Activated T-helper 1 cell treated with anti-CD3 and anti-CD28 coated beads, Interleukin-12 subunit alpha, Interleukin-12 subunit beta, Interleukin-2, Interleukin-4 antibody, amounts not matched to agents 30 ng/mL and 10 ng/mL and 1 ng/mL, durations not matched to agents 14 hours and 24 hours and 36 hours (primary cell): ENCODE measurements around the gene CACNA1C. TPM values are rescaled to one million over a fixed set of nuclear protein-coding genes. Genes with fewer than 3 reads are reported as not detected.

Experiments used
- DNase-seq: peaks from one replicate; pipeline ENCODE4 v3.0.0; 2021; ENCODE audit warnings: low spot score
- H3K27ac Mint-ChIP-seq: one replicate; pipeline ENCODE4 v1.8.0; 2021; ENCODE audit warnings: mild to moderate bottlenecking, mixed read lengths
- H3K27me3 Mint-ChIP-seq: one replicate; pipeline ENCODE4 v1.8.0; 2022; ENCODE audit warnings: mild to moderate bottlenecking, moderate library complexity, mixed read lengths; ENCODE audit not compliant: insufficient read depth
- H3K36me3 Mint-ChIP-seq: one replicate; pipeline ENCODE4 v1.8.0; 2021; ENCODE audit warnings: low read depth, mixed read lengths
- H3K4me1 Mint-ChIP-seq: one replicate; pipeline ENCODE4 v1.8.0; 2021; ENCODE audit warnings: low read depth, mixed read lengths
- H3K4me3 Mint-ChIP-seq: one replicate; pipeline ENCODE4 v1.8.0; 2021; ENCODE audit warnings: mild to moderate bottlenecking, moderate library complexity, mixed read lengths
- H3K9me3 Mint-ChIP-seq: one replicate; pipeline ENCODE4 v1.8.0; 2021; ENCODE audit warnings: mixed read lengths
- intact Hi-C: fragments of 100-400 bp; cut with micrococcal nuclease; formaldehyde crosslinking; loops from one replicate; pipeline ENCODE4 v1.15.1; 2024
- total RNA-seq: library from RNA; stranded (reverse); gene quantifications from 2 replicates; pipeline ENCODE4 v1.2.3, GENCODE V29; 2022

Gene CACNA1C
- total RNA-seq, 1 donor from 2014 or later, result 0.18 TPM

- intact Hi-C loops, result no loop called here
- Mint-ChIP-seq H3K27me3 (peaks cover 12% of the 10 kb centered on the region), H3K4me1 (no peaks in the 10 kb centered on the region), H3K36me3 (no peaks in the 10 kb centered on the region), H3K4me3 (no peak overlapping the region), H3K27ac (no peak overlapping the region), H3K9me3 (no peaks in the 10 kb centered on the region)
- DNase-seq, result no peak
Observed at GRCh38 chr12:2405039-2405438, 352.3 kb downstream of the CACNA1C start.

- Mint-ChIP-seq H3K4me1 (no peaks in the 10 kb centered on the region), H3K27ac (no peak overlapping the region), H3K9me3 (no peaks in the 10 kb centered on the region), H3K36me3 (no peaks in the 10 kb centered on the region), H3K4me3 (no peak overlapping the region), H3K27me3 (peaks cover 7% of the 10 kb centered on the region)
- no peak for DNase-seq
- intact Hi-C loops, result no loop called here
Observed at GRCh38 chr12:2406903-2407302, 354.1 kb downstream of the CACNA1C start.

GRCh38 chr12:2408262-2408661 is 355.5 kb downstream of the CACNA1C start:
- Mint-ChIP-seq H3K4me1 (no peaks in the 10 kb centered on the region), H3K36me3 (no peaks in the 10 kb centered on the region), H3K27me3 (peaks cover 7% of the 10 kb centered on the region), H3K27ac (no peak overlapping the region), H3K9me3 (no peaks in the 10 kb centered on the region), H3K4me3 (no peak overlapping the region)
- no peak for DNase-seq
- intact Hi-C loops, result no loop called here

- Mint-ChIP-seq H3K36me3 (no peaks in the 10 kb centered on the region), H3K9me3 (no peaks in the 10 kb centered on the region), H3K27me3 (peaks cover 5% of the 10 kb centered on the region), H3K27ac (no peak overlapping the region), H3K4me3 (no peak overlapping the region), H3K4me1 (no peaks in the 10 kb centered on the region)
- intact Hi-C loops, result no loop called here
- no peak for DNase-seq
Observed at GRCh38 chr12:2409656-2410265, 357.0 kb downstream of the CACNA1C start.

- no peak overlapping the region for H3K4me3 Mint-ChIP-seq
- DNase-seq, result no peak
- peaks cover 8% of the 10 kb centered on the region for H3K27me3 Mint-ChIP-seq
- no peaks in the 10 kb centered on the region for H3K4me1 Mint-ChIP-seq
- no peaks in the 10 kb centered on the region for H3K36me3 Mint-ChIP-seq
- H3K9me3 Mint-ChIP-seq, result no peaks in the 10 kb centered on the region
- no peak overlapping the region for H3K27ac Mint-ChIP-seq
- intact Hi-C loops, result no loop called here
Observed at GRCh38 chr12:2410496-2410895, 357.7 kb downstream of the CACNA1C start.

GRCh38 chr12:2411011-2411410 is 358.2 kb downstream of the CACNA1C start:
- Mint-ChIP-seq H3K9me3 (no peaks in the 10 kb centered on the region), H3K4me1 (no peaks in the 10 kb centered on the region), H3K27me3 (peaks cover 8% of the 10 kb centered on the region), H3K4me3 (no peak overlapping the region), H3K27ac (no peak overlapping the region), H3K36me3 (no peaks in the 10 kb centered on the region)
- no peak for DNase-seq
- intact Hi-C loops, result no loop called here

GRCh38 chr12:2411616-2412304 is 359.0 kb downstream of the CACNA1C start:
- no peaks in the 10 kb centered on the region for H3K9me3 Mint-ChIP-seq
- intact Hi-C loops, result no loop called here
- no peak overlapping the region for H3K27ac Mint-ChIP-seq
- H3K4me1 Mint-ChIP-seq, result no peaks in the 10 kb centered on the region
- no peak overlapping the region for H3K4me3 Mint-ChIP-seq
- H3K27me3 Mint-ChIP-seq, result peaks cover 10% of the 10 kb centered on the region
- DNase-seq, result no peak
- no peaks in the 10 kb centered on the region for H3K36me3 Mint-ChIP-seq

GRCh38 chr12:2412305-2412643 is 359.5 kb downstream of the CACNA1C start:
- Mint-ChIP-seq H3K36me3 (no peaks in the 10 kb centered on the region), H3K4me1 (no peaks in the 10 kb centered on the region), H3K27ac (no peak overlapping the region), H3K9me3 (no peaks in the 10 kb centered on the region), H3K27me3 (peaks cover 10% of the 10 kb centered on the region), H3K4me3 (no peak overlapping the region)
- intact Hi-C loops, result no loop called here
- no peak for DNase-seq

GRCh38 chr12:2413301-2413700 is 360.5 kb downstream of the CACNA1C start:
- H3K27ac Mint-ChIP-seq, result no peak overlapping the region
- H3K9me3 Mint-ChIP-seq, result no peaks in the 10 kb centered on the region
- no peaks in the 10 kb centered on the region for H3K4me1 Mint-ChIP-seq
- no peak for DNase-seq
- no peaks in the 10 kb centered on the region for H3K36me3 Mint-ChIP-seq
- H3K4me3 Mint-ChIP-seq, result no peak overlapping the region
- peaks cover 10% of the 10 kb centered on the region for H3K27me3 Mint-ChIP-seq
- intact Hi-C loops, result no loop called here

GRCh38 chr12:2413999-2414792 is 361.4 kb downstream of the CACNA1C start:
- DNase-seq, result no peak

GRCh38 chr12:2414810-2415567 is 362.2 kb downstream of the CACNA1C start:
- Mint-ChIP-seq H3K4me1 (no peaks in the 10 kb centered on the region), H3K27me3 (peaks cover 8% of the 10 kb centered on the region), H3K4me3 (no peak overlapping the region), H3K9me3 (no peaks in the 10 kb centered on the region), H3K27ac (no peak overlapping the region), H3K36me3 (no peaks in the 10 kb centered on the region)
- no peak for DNase-seq
- intact Hi-C loops, result no loop called here

More at GRCh38 chr12:2413999-2414792, 361.4 kb downstream of the CACNA1C start:
- Mint-ChIP-seq H3K36me3 (no peaks in the 10 kb centered on the region), H3K4me3 (no peak overlapping the region), H3K27me3 (peaks cover 8% of the 10 kb centered on the region), H3K4me1 (no peaks in the 10 kb centered on the region), H3K9me3 (no peaks in the 10 kb centered on the region), H3K27ac (no peak overlapping the region)
- intact Hi-C loops, result no loop called here

- H3K4me3 Mint-ChIP-seq, result no peak overlapping the region
- DNase-seq, result no peak
- H3K36me3 Mint-ChIP-seq, result no peaks in the 10 kb centered on the region
- no peaks in the 10 kb centered on the region for H3K4me1 Mint-ChIP-seq
- H3K27ac Mint-ChIP-seq, result no peak overlapping the region
- intact Hi-C loops, result no loop called here
- H3K9me3 Mint-ChIP-seq, result no peaks in the 10 kb centered on the region
- peaks cover 8% of the 10 kb centered on the region for H3K27me3 Mint-ChIP-seq
Observed at GRCh38 chr12:2415568-2415944, 362.8 kb downstream of the CACNA1C start.

- no peaks in the 10 kb centered on the region for H3K36me3 Mint-ChIP-seq
- no peak overlapping the region for H3K27ac Mint-ChIP-seq
- no peak for DNase-seq
- intact Hi-C loops, result no loop called here
- H3K4me3 Mint-ChIP-seq, result no peak overlapping the region
- H3K27me3 Mint-ChIP-seq, result peaks cover 10% of the 10 kb centered on the region
- H3K4me1 Mint-ChIP-seq, result no peaks in the 10 kb centered on the region
- H3K9me3 Mint-ChIP-seq, result no peaks in the 10 kb centered on the region
Observed at GRCh38 chr12:2416158-2416557, 363.4 kb downstream of the CACNA1C start.
